Activated CD4-positive, alpha-beta memory T cell treated with anti-CD3 and anti-CD28 coated beads for 36 hours (primary cell): ENCODE data around the gene PHTF2. TPM values are rescaled to one million over a fixed set of nuclear protein-coding genes. Genes with fewer than 3 reads are reported as not detected.
A peak's percentile ranks its signal among the peaks of the same experiment; 100 is the strongest.
"Not testable (repeated sequence)": the region's sequence is repeated elsewhere in the genome, so short reads cannot be mapped to it uniquely, and the experiment has no call there.

ENCODE experiments used
- CTCF ChIA-PET: fragments of 350-600 bp; sonication (Branson Sonifier 250); formaldehyde crosslinking; loops from one replicate; lab custom pipeline; 2021; ENCODE audit warnings: antibody characterized with exemption, inconsistent platforms; lab: Charles Lee
- POLR2A ChIA-PET: fragments of 350-600 bp; sonication (Branson Sonifier 250); formaldehyde crosslinking; loops from one replicate; lab custom pipeline; 2021; ENCODE audit warnings: antibody characterized with exemption; lab: Charles Lee
- DNase-seq: peaks from one replicate; pipeline ENCODE4 v3.0.0-alpha.2; 2020
- H3K27ac Mint-ChIP-seq: one replicate; pipeline ENCODE4 v1.8.0; 2021; ENCODE audit warnings: mixed read lengths
- H3K27me3 Mint-ChIP-seq: one replicate; pipeline ENCODE4 v1.8.0; 2021; ENCODE audit warnings: mixed read lengths
- H3K36me3 Mint-ChIP-seq: one replicate; pipeline ENCODE4 v1.8.0; 2021; ENCODE audit warnings: mixed read lengths
- H3K4me1 Mint-ChIP-seq: one replicate; pipeline ENCODE4 v1.8.0; 2021; ENCODE audit warnings: low read depth, mixed read lengths
- H3K4me3 Mint-ChIP-seq: one replicate; pipeline ENCODE4 v1.8.0; 2021; ENCODE audit warnings: mild to moderate bottlenecking, mixed read lengths
- H3K9me3 Mint-ChIP-seq: one replicate; pipeline ENCODE4 v1.8.0; 2021; ENCODE audit warnings: mixed read lengths
- intact Hi-C: fragments of 100-400 bp; cut with micrococcal nuclease; formaldehyde crosslinking; loops from one replicate; pipeline ENCODE4 v1.15.1; 2023
- total RNA-seq, 2 experiments: library from RNA; stranded (reverse); gene quantifications; one replicate each; pipeline ENCODE4 v1.2.3, GENCODE V29; 2021

Gene PHTF2
- total RNA-seq, 2 experiments from 2014 or later, result 40.8 to 41.2 TPM

DNA sequence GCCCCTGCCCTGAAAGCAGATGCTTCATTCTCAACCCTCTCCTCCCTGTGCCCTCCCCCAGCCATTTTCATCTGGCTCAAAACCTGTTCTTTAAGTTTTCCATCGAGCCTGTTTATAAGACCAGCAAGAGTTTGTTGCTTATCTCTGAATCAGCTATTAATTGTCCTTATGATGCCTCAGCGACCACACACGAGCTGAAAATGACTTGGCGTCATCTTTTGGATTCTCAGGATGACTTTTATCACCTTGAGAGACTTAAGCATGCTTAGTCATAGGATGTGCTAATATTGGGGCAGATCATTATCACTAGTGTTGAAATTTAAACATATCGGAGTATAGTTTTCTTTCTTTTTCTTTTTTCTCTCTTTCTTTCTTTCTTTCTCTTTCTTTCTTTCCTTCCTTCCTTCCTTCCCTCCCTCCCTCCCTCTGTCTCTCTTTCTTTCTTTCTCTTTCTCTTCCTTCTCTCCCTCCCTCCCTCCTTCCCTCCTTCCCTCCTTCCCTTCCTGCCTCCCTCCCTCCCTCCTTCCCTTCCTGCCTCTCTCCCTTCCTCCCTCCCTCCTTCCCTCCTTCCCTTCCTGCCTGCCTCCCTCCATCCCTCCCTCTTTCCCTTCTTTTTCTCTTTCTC, 184.5 kb downstream of the PHTF2 start:
- ChIA-PET CTCF (interaction anchor here (1.6 kb wide), 1 partner anchor 38 kb away, joined by 5 read pairs; no protein-coding TSS in a partner anchor), POLR2A (interaction anchor here (0.6 to 0.7 kb wide), 2 partner anchors 50 to 63 kb away, joined by 3 read pairs; no protein-coding TSS in a partner anchor)
- no peak overlapping the region for H3K4me3 Mint-ChIP-seq
- H3K36me3 Mint-ChIP-seq, result no peaks in the 10 kb centered on the region
- peaks cover 7% of the 10 kb centered on the region for H3K27me3 Mint-ChIP-seq
- no peaks in the 10 kb centered on the region for H3K9me3 Mint-ChIP-seq
- H3K27ac Mint-ChIP-seq, result no peak overlapping the region
- H3K4me1 Mint-ChIP-seq, result no peaks in the 10 kb centered on the region
- DNase-seq, result peak; percentile 71
- intact Hi-C loops, result no loop called here

DNA sequence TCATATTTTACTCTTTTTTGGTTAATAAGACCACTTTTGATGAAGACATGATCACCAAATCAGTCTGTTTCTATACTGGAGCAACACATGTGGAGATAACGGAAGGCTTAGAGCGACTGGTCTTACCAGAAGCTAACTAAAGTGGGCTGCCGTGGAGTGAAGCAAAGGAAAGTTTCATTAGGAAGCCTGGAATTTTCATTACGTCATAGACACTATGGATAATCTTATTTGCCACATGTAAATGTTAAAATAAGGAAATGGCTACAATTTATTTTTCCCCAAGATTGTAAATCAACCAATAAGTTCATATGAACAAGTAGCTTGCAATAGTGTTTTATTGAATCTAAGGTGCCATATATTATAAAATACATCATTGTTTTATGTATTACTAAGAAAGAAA, 185.4 kb downstream of the PHTF2 start:
- Mint-ChIP-seq H3K27ac (no peak overlapping the region), H3K4me1 (no peaks in the 10 kb centered on the region), H3K27me3 (peaks cover 7% of the 10 kb centered on the region), H3K9me3 (no peaks in the 10 kb centered on the region), H3K4me3 (no peak overlapping the region), H3K36me3 (no peaks in the 10 kb centered on the region)
- no peak for DNase-seq
- intact Hi-C loops, result no loop called here
- ChIA-PET POLR2A (no interaction called here), CTCF (interaction anchor here (1.6 kb wide), 1 partner anchor 37 kb away, joined by 5 read pairs; no protein-coding TSS in a partner anchor)

DNA sequence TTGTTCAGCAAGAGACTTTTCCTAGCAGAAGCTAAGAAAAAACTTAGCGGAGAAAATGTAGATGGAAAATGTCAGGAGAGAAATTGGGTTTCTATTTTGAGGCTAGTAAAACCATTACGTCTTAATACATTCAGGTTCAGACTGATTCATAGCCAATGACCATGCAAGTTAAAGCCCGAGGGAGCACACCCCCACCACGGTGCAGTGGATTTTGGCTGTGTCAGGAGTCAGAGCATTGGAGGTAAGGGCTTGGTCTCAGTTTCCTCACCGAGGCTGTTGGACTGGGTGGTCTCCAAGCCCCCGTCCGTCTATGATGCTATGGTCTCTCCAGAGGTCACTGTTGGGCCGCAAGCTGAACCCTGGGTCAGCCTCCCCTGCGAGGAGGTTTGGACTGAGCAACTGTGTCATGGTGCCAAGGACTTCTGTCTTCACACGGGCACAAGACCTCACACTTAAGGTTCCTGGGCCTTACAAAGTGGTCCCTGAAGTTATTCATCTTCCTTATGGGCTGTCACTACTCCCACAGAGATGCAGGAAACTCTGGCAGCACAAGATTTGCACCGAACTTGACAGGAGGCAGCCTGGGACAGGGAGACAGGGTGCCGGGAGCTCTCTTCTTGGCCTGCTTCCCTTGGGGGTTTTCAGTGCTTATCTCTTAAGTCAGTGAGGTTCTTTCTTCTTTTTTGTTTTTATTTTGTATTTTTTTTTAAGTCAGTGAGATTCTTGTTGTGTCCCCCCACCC, 186.8 kb downstream of the PHTF2 start:
- Mint-ChIP-seq H3K9me3 (no peaks in the 10 kb centered on the region), H3K27me3 (peaks cover 7% of the 10 kb centered on the region), H3K4me3 (no peak overlapping the region), H3K36me3 (no peaks in the 10 kb centered on the region), H3K4me1 (no peaks in the 10 kb centered on the region), H3K27ac (no peak overlapping the region)
- DNase-seq, result no peak
- CTCF ChIA-PET, result no interaction called here
- intact Hi-C loops, result no loop called here
- POLR2A ChIA-PET, result no interaction called here

DNA sequence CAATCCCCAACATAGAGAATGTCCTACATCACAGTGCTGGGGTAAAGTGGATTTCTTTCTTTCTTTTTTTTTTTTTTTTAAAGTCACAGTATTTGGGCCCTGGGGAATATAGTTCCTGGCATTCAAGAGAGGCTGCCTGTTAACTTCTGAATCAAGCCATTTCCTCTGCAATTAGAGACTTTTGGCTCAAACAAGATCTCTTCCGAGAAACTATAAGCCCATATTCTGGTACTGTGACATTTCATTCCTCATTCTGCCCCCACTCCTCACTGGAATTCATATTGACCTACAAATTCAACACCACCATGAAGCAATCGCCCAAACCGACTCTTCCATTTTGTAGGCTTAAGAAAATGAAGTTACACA, 187.4 kb downstream of the PHTF2 start:
- no peak for DNase-seq
- peaks cover 5% of the 10 kb centered on the region for H3K27me3 Mint-ChIP-seq
- H3K9me3 Mint-ChIP-seq, result no peaks in the 10 kb centered on the region
- intact Hi-C loops, result no loop called here
- no peaks in the 10 kb centered on the region for H3K36me3 Mint-ChIP-seq
- POLR2A ChIA-PET, result no interaction called here
- no peak overlapping the region for H3K27ac Mint-ChIP-seq
- CTCF ChIA-PET, result no interaction called here
- H3K4me3 Mint-ChIP-seq, result no peak overlapping the region
- H3K4me1 Mint-ChIP-seq, result no peaks in the 10 kb centered on the region

DNA sequence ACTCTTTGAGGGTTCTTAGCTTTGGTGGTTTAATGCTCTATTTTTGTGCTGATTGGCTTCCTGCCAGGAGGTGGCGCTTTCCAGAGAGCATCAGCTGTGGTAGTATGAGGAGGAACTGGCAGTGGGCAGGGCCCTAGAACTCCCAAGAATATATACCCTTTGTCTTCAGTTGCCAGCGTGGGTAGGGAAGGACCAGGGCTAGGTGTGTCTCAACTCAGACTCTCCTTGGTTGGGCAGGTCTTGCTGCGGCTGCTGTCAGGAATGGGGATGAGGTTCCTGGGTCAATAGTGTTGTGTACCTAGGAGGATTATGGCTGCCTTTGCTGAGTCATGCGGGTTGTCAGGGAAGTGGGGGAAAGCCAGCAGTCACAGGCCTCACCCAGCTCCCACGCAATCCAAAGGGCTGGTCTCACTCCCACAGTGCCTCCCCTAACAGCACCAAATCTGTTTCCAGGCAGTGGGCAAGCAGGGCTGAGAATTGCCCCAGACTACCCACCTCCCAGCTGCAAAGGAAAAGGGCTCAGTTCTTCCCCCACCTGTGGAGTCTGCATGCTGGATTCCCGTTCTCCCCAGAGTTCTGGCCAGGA, 191.5 kb downstream of the PHTF2 start:
- DNase-seq, result peak; percentile 34
- peaks cover 3% of the 10 kb centered on the region for H3K27me3 Mint-ChIP-seq
- H3K27ac Mint-ChIP-seq, result no peak overlapping the region
- H3K4me1 Mint-ChIP-seq, result no peaks in the 10 kb centered on the region
- POLR2A ChIA-PET, result no interaction called here
- CTCF ChIA-PET, result interaction anchor here (0.5 to 2.0 kb wide), 5 partner anchors 14 to 545 kb away, joined by 3 to 8 read pairs (median 3); no protein-coding TSS in a partner anchor
- no peaks in the 10 kb centered on the region for H3K9me3 Mint-ChIP-seq
- intact Hi-C loops, result no loop called here
- no peaks in the 10 kb centered on the region for H3K36me3 Mint-ChIP-seq
- H3K4me3 Mint-ChIP-seq, result no peak overlapping the region

DNA sequence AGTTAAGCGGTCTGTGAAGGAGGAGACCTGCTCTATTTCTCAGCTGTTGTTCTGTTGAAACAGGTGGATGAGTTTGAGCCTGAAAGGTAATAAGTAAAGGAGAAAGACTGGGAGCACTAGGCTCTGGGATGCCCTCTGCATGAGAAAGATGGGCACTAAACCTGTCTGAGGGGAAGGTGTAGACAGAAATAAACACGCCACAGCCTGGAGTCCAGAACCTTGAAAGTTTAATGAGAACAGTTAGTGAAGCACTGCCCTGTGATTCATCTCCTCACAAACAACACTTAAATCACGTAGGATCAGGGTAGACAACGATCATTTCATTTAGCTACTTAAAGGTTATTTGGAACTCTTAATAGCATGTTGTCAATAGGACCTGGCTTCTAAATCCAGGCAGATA, 193.1 kb downstream of the PHTF2 start:
- H3K9me3 Mint-ChIP-seq, result no peaks in the 10 kb centered on the region
- no peak overlapping the region for H3K27ac Mint-ChIP-seq
- H3K36me3 Mint-ChIP-seq, result no peaks in the 10 kb centered on the region
- peaks cover 3% of the 10 kb centered on the region for H3K27me3 Mint-ChIP-seq
- H3K4me1 Mint-ChIP-seq, result no peaks in the 10 kb centered on the region
- CTCF ChIA-PET, result no interaction called here
- H3K4me3 Mint-ChIP-seq, result no peak overlapping the region
- POLR2A ChIA-PET, result no interaction called here
- no peak for DNase-seq
- intact Hi-C loops, result no loop called here

DNA sequence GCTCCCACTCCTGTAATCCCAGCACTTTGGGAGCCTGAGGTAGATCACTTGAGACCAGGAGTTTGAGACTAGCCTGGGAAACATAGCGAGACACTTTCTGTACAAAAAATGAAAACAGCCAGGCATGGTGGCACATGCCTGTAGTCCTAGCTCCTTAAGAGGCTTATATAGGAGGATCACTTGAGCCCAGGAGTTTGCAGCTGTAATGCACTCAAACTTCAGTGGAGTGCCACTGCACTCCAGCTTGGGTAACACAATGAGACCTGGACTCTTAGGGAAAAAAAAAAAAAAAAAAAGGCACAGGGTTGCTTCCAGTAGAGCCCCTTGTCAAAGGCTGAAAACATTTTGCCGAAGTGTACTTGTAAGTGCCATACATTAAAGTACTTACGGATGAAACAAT, 195.3 kb downstream of the PHTF2 start:
- H3K27ac Mint-ChIP-seq, result no peak overlapping the region
- ChIA-PET POLR2A (no interaction called here), CTCF (no interaction called here)
- no peaks in the 10 kb centered on the region for H3K4me1 Mint-ChIP-seq
- H3K27me3 Mint-ChIP-seq, result no peaks in the 10 kb centered on the region
- H3K9me3 Mint-ChIP-seq, result peaks cover under 1% of the 10 kb centered on the region
- H3K36me3 Mint-ChIP-seq, result no peaks in the 10 kb centered on the region
- DNase-seq, result no peak
- no peak overlapping the region for H3K4me3 Mint-ChIP-seq
- intact Hi-C loops, result no loop called here

DNA sequence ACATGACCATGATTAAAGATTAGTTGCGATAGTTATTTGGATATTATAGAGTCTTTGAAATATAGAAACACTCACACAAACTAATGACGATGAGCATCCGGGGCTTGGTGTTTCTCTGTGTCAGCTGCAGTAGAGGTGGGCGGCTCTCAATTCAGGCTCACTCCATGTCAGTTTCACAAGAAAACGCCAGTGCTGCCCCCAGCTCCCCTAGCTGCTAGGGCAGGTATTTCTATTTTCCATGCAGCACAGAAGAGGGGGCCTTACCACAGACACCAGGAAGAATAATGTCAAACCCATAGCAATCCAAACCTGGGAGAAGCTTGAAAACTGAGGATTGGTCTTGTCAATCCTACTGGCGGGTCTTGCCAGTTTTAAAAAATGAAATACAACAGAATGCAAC, 197.1 kb downstream of the PHTF2 start:
- ChIA-PET POLR2A (no interaction called here), CTCF (no interaction called here)
- Mint-ChIP-seq H3K27ac (no peak overlapping the region), H3K4me3 (no peak overlapping the region), H3K9me3 (peaks cover 3% of the 10 kb centered on the region), H3K36me3 (no peaks in the 10 kb centered on the region), H3K27me3 (no peaks in the 10 kb centered on the region), H3K4me1 (no peaks in the 10 kb centered on the region)
- DNase-seq, result peak; percentile 13
- intact Hi-C loops, result no loop called here

DNA sequence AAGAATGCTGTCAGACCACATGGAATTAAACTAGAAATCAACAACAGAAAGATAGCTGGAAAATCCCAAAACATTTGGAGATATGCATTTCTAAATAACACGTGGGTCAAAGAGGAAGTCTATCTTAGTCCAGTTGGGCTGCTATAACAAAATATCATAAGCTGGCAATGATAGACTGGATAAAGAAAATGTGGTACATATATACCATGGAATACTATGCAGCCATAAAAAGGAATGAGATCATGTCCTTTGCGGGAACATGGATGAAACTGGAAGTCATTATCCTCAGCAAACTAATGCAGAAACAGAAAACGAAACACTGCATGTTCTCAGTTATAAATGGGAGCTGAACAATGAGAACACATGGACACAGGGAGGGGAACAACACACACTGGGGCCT, 200.6 kb downstream of the PHTF2 start:
- DNase-seq, H3K36me3 Mint-ChIP-seq, CTCF ChIA-PET, H3K4me1 Mint-ChIP-seq, H3K27ac Mint-ChIP-seq, H3K27me3 Mint-ChIP-seq, POLR2A ChIA-PET, H3K9me3 Mint-ChIP-seq, intact Hi-C loops, H3K4me3 Mint-ChIP-seq: not testable (repeated sequence)

DNA sequence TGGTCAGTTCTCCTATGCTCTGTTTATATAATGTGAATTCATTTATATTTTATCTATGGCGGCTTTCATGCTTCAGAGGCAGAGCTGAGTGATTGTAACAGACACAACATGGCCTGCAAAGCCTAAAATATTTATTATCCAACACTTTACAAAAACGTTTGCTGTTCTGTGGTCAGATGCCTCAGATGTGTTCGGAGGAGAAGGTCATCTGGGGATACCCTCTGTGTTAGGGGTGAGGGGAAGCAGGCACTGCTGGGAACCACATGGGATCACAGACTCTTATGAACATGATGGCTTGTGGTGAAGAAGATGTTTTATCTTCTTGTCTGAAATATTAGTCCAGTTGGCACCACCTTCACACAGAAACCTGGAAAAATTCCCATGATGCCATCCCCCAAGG, 203.4 kb downstream of the PHTF2 start:
- no peaks in the 10 kb centered on the region for H3K4me1 Mint-ChIP-seq
- H3K27me3 Mint-ChIP-seq, result no peaks in the 10 kb centered on the region
- CTCF ChIA-PET, result no interaction called here
- no peak overlapping the region for H3K4me3 Mint-ChIP-seq
- POLR2A ChIA-PET, result no interaction called here
- H3K9me3 Mint-ChIP-seq, result peaks cover 3% of the 10 kb centered on the region
- H3K36me3 Mint-ChIP-seq, result no peaks in the 10 kb centered on the region
- no peak overlapping the region for H3K27ac Mint-ChIP-seq
- intact Hi-C loops, result no loop called here
- DNase-seq, result no peak

DNA sequence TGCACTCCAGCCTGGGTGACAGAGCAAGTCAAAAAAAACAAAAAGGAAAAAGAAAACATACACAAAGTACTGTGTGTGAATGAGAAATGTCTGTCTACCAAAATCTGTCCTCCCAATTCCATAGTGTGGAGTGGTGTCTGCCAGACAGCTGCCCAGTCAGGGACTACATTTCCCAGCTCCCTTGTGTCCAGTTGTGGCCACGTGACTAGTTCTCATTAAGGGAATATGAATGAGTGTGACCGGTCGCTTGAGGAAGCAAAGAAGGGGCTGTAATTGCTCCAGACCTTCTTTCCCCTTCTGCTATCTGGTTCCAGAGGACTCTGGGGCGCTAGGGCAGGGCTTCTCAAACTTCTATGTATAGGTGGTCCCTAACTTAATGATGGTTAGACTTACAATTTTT, 204.1 kb downstream of the PHTF2 start:
- ChIA-PET POLR2A (no interaction called here), CTCF (interaction anchor here (2.5 kb wide), 1 partner anchor 13 kb away, joined by 8 read pairs; no protein-coding TSS in a partner anchor)
- intact Hi-C loops, result no loop called here
- no peak overlapping the region for H3K27ac Mint-ChIP-seq
- H3K4me3 Mint-ChIP-seq, result no peak overlapping the region
- H3K27me3 Mint-ChIP-seq, result no peaks in the 10 kb centered on the region
- DNase-seq, result no peak
- H3K9me3 Mint-ChIP-seq, result peaks cover 3% of the 10 kb centered on the region
- H3K36me3 Mint-ChIP-seq, result no peaks in the 10 kb centered on the region
- H3K4me1 Mint-ChIP-seq, result no peaks in the 10 kb centered on the region

DNA sequence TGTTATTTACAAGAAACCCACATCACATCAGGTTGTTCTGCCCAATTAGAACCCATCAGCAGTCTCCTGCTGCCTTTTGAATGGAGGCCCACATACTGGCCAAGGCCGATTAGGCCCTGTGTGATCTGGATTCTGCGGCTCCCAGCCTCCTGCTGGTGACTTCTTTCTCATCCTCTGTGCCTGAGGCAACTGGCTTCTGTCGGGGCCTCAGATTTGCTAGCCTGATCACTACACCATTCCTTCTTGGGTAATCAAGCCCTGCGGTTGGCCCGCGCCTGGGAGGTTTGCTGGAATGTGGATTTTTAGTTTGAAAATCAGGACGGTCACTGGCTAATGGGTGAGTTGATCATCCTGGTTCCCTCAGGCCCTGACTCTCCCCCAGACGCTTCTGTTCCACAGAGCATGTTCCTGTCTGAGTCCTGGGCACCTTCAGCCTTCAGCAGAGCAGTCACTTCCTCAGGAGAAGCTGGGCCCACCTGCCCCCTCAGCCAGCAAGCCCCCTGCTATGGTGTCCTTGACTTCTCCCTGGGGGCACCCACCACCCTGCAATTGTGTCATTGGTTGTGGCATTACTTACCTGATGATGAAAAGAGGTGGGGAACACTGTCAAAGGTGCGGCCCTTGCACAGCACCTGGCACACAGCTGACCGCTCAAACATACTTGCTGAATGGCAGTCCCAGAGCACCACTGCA, 207.6 kb downstream of the PHTF2 start:
- DNase-seq, result no peak
- Mint-ChIP-seq H3K36me3 (no peaks in the 10 kb centered on the region), H3K4me3 (no peak overlapping the region), H3K4me1 (no peaks in the 10 kb centered on the region), H3K27ac (no peak overlapping the region), H3K27me3 (no peaks in the 10 kb centered on the region), H3K9me3 (no peaks in the 10 kb centered on the region)
- CTCF ChIA-PET, result no interaction called here
- POLR2A ChIA-PET, result no interaction called here
- intact Hi-C loops, result no loop called here
